ENCODE results near the gene ALKBH2. TPM values are rescaled to one million over a fixed set of nuclear protein-coding genes. Genes with fewer than 3 reads are reported as not detected.

Gene ALKBH2
- total RNA-seq, 1 experiment from 2014 or later: 30.6 TPM

DNA sequence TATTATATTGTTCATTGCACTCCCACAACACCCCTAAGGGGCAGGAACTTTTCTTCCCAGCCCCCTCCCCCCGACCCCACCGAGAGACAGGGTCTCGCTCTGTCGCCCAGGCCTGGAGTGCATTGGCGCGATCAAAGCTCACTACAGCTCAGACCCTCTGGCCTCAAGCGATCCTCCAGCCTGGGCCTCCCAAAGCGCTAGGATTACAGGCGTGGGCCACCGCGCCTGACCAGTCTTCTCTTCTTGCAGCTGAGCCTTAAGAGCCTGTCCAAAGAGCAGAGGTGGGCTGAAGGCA, 3.8 kb upstream of the ALKBH2 start:
- Histone ChIP-seq H3K4me3 (ENCODE audit: low read length) (peak overlapping the region; percentile 83), H3K4me2 (ENCODE audit: low read depth, low read length, poor library complexity, severe bottlenecking) (peak overlapping the region; percentile 94), H3K9me3 (ENCODE audit: low read length) (no peaks in the 10 kb centered on the region), H3K27me3 (ENCODE audit: low read length) (no peaks in the 10 kb centered on the region), H3K9me2 (replicated peaks; ENCODE audit: insufficient read depth, low read length) (no peaks in the 10 kb centered on the region), H3K79me2 (ENCODE audit: low read length) (peaks cover 37% of the 10 kb centered on the region), H3K4me1 (ENCODE audit: low read length) (peaks cover 33% of the 10 kb centered on the region), H3K9ac (ENCODE audit: low read length) (peak overlapping the region; percentile 82), H3K36me3 (ENCODE audit: insufficient read depth, low read length) (peaks cover 29% of the 10 kb centered on the region), H2AFZ (ENCODE audit: low read length) (no peak overlapping the region; the same call in 1 of the 2 replicates), H3K27ac (ENCODE audit: low read length) (no peak overlapping the region), H4K20me1 (ENCODE audit: insufficient read depth, low read depth, low read length) (no peaks in the 10 kb centered on the region)
- no peak for DNase-seq

DNA sequence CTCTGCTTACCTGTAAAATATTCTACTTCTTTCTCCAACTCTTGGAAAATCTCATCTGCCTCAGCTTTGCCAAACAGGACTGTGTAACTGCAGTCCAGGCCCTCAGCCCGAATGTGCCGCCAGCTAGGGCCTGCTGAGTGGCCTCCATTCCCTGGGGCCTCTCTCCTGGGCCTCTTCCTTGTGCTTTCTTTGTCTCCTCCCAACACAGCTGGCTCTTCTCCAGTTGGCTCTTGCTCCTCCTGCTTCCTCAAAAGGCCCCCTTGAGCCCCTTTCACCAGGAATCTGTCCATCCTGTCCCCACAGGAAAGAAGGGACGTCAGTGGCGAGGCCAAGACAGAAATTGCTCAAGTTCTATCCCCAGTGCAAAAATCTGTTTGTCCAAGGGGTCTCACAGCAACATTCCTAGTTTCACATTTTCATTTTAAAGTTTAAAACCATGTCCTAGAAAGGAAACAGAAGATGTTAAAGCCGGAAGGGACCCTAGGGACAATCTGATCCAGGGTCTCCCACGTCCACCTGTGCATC, 713 bp downstream of the ALKBH2 start:
- Histone ChIP-seq H2AFZ (ENCODE audit: low read length) (peak overlapping the region; percentile 77), H3K27ac (ENCODE audit: low read length) (peak overlapping the region; percentile 69), H3K4me1 (ENCODE audit: low read length) (peaks cover 36% of the 10 kb centered on the region), H3K9me2 (replicated peaks; ENCODE audit: insufficient read depth, low read length) (no peaks in the 10 kb centered on the region), H3K4me2 (ENCODE audit: low read depth, low read length, poor library complexity, severe bottlenecking) (peak overlapping the region; percentile 74), H3K9me3 (ENCODE audit: low read length) (no peaks in the 10 kb centered on the region), H3K79me2 (ENCODE audit: low read length) (peaks cover 36% of the 10 kb centered on the region), H3K9ac (ENCODE audit: low read length) (peak overlapping the region; percentile 82), H3K36me3 (ENCODE audit: insufficient read depth, low read length) (peaks cover 20% of the 10 kb centered on the region; the same call in 1 of the 2 replicates), H4K20me1 (ENCODE audit: insufficient read depth, low read depth, low read length) (no peaks in the 10 kb centered on the region), H3K4me3 (ENCODE audit: low read length) (peak overlapping the region; percentile 76), H3K27me3 (ENCODE audit: low read length) (no peaks in the 10 kb centered on the region)
- peak; percentile 44 for DNase-seq

- peaks cover 26% of the 10 kb centered on the region; the same call in 1 of the 2 replicates for H3K36me3 ChIP-seq (ENCODE audit: insufficient read depth, low read length)
- H3K9ac ChIP-seq (ENCODE audit: low read length): no peak overlapping the region
- no peak overlapping the region for H3K4me2 ChIP-seq (ENCODE audit: low read depth, low read length, poor library complexity, severe bottlenecking)
- no peak overlapping the region for H2AFZ ChIP-seq (ENCODE audit: low read length)
- H3K27ac ChIP-seq (ENCODE audit: low read length): no peak overlapping the region
- H3K27me3 ChIP-seq (ENCODE audit: low read length): no peaks in the 10 kb centered on the region
- H3K9me2 ChIP-seq (replicated peaks; ENCODE audit: insufficient read depth, low read length): no peaks in the 10 kb centered on the region
- DNase-seq: no peak
- peaks cover 30% of the 10 kb centered on the region for H3K4me1 ChIP-seq (ENCODE audit: low read length)
- H3K79me2 ChIP-seq (ENCODE audit: low read length): peaks cover 36% of the 10 kb centered on the region
- H3K4me3 ChIP-seq (ENCODE audit: low read length): no peak overlapping the region
- no peaks in the 10 kb centered on the region for H3K9me3 ChIP-seq (ENCODE audit: low read length)
- H4K20me1 ChIP-seq (ENCODE audit: insufficient read depth, low read depth, low read length): no peaks in the 10 kb centered on the region
Observed at GRCh38 chr12:109089683-109090082, 3.6 kb downstream of the ALKBH2 start.

- Histone ChIP-seq H3K4me3 (ENCODE audit: low read length) (no peak overlapping the region), H3K9me2 (replicated peaks; ENCODE audit: insufficient read depth, low read length) (no peaks in the 10 kb centered on the region), H3K79me2 (ENCODE audit: low read length) (peaks cover 36% of the 10 kb centered on the region), H3K36me3 (ENCODE audit: insufficient read depth, low read length) (peaks cover 26% of the 10 kb centered on the region; the same call in 1 of the 2 replicates), H3K4me1 (ENCODE audit: low read length) (peaks cover 34% of the 10 kb centered on the region), H3K9me3 (ENCODE audit: low read length) (no peaks in the 10 kb centered on the region), H2AFZ (ENCODE audit: low read length) (no peak overlapping the region), H3K27ac (ENCODE audit: low read length) (no peak overlapping the region), H3K4me2 (ENCODE audit: low read depth, low read length, poor library complexity, severe bottlenecking) (no peak overlapping the region), H3K9ac (ENCODE audit: low read length) (no peak overlapping the region), H3K27me3 (ENCODE audit: low read length) (no peaks in the 10 kb centered on the region), H4K20me1 (ENCODE audit: insufficient read depth, low read depth, low read length) (no peaks in the 10 kb centered on the region)
- DNase-seq: no peak
Observed at GRCh38 chr12:109088818-109089217, 4.5 kb downstream of the ALKBH2 start.

DNA sequence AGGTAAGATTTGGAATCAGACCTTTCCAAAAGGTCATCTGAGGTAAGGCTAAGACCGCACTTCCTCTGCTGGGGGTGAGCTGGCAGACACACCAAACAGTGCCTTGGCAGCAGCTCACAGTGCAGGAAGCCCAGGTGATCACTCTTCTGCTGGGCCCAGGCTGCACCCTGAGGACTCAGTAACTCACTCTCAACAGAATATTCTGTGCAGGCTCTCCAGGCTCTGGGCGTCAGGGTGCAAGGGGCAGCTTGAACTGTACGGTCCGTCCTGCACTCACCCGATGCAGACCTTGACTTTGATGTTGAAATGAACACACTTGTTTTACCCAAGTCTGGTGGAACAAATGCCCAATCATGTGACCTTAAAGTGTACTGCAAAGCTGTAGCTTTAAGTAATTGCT, 6.0 kb downstream of the ALKBH2 start:
- Histone ChIP-seq H3K4me1 (ENCODE audit: low read length) (peaks cover 20% of the 10 kb centered on the region), H3K79me2 (ENCODE audit: low read length) (peaks cover 26% of the 10 kb centered on the region), H3K9ac (ENCODE audit: low read length) (no peak overlapping the region), H4K20me1 (ENCODE audit: insufficient read depth, low read depth, low read length) (no peaks in the 10 kb centered on the region), H3K4me2 (ENCODE audit: low read depth, low read length, poor library complexity, severe bottlenecking) (no peak overlapping the region), H3K27me3 (ENCODE audit: low read length) (no peaks in the 10 kb centered on the region), H3K27ac (ENCODE audit: low read length) (no peak overlapping the region), H2AFZ (ENCODE audit: low read length) (no peak overlapping the region), H3K36me3 (ENCODE audit: insufficient read depth, low read length) (peaks cover 26% of the 10 kb centered on the region; the same call in 1 of the 2 replicates), H3K9me2 (replicated peaks; ENCODE audit: insufficient read depth, low read length) (no peaks in the 10 kb centered on the region), H3K9me3 (ENCODE audit: low read length) (no peaks in the 10 kb centered on the region), H3K4me3 (ENCODE audit: low read length) (no peak overlapping the region)
- no peak for DNase-seq

DNA sequence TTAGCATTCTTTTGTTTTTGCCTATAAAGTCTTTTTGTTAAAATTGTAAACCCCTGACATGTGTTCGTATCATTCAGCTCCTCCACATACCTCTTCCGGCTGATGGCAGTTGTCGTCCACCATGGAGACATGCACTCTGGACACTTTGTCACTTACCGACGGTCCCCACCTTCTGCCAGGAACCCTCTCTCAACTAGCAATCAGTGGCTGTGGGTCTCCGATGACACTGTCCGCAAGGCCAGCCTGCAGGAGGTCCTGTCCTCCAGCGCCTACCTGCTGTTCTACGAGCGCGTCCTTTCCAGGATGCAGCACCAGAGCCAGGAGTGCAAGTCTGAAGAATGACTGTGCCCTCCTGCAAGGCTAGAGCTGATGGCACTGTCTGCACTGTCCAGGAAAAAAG, 7.7 kb downstream of the ALKBH2 start:
- H3K27ac ChIP-seq (ENCODE audit: low read length): no peak overlapping the region
- H3K4me2 ChIP-seq (ENCODE audit: low read depth, low read length, poor library complexity, severe bottlenecking): no peak overlapping the region

DNA sequence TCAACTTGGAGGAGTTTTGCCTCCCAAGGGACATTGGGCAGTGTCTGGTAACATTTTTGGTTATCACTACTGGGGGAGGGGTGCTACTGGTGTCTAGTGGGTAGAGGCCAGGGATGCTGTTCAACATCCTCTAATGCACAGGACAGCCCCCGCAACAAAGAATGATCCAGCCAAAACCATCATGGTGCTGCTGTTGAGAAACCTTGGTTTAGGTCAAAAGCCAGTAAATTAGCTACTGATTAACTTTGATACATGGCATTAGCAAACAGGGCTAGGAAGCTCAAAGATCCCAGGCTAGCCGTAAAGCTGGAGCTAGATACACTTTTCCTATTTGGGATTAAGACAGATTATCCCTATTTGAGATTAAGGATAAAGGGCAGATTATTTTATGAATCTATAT, 8.8 kb downstream of the ALKBH2 start:
- Histone ChIP-seq H3K9me2 (replicated peaks; ENCODE audit: insufficient read depth, low read length) (no peaks in the 10 kb centered on the region), H3K36me3 (ENCODE audit: insufficient read depth, low read length) (peaks cover 18% of the 10 kb centered on the region; the same call in 1 of the 2 replicates)
- DNase-seq: no peak

More for the DNA sequence above, 7.7 kb downstream of the ALKBH2 start:
- no peaks in the 10 kb centered on the region for H3K27me3 ChIP-seq (ENCODE audit: low read length)
- H3K36me3 ChIP-seq (ENCODE audit: insufficient read depth, low read length): peaks cover 26% of the 10 kb centered on the region; the same call in 1 of the 2 replicates
- no peak overlapping the region for H3K9ac ChIP-seq (ENCODE audit: low read length)
- no peaks in the 10 kb centered on the region for H3K9me2 ChIP-seq (replicated peaks; ENCODE audit: insufficient read depth, low read length)
- no peaks in the 10 kb centered on the region for H4K20me1 ChIP-seq (ENCODE audit: insufficient read depth, low read depth, low read length)
- no peak overlapping the region for H2AFZ ChIP-seq (ENCODE audit: low read length)
- H3K4me1 ChIP-seq (ENCODE audit: low read length): peaks cover 5% of the 10 kb centered on the region; the same call in 1 of the 2 replicates
- peaks cover 10% of the 10 kb centered on the region for H3K79me2 ChIP-seq (ENCODE audit: low read length)
- H3K4me3 ChIP-seq (ENCODE audit: low read length): no peak overlapping the region
- no peak for DNase-seq
- H3K9me3 ChIP-seq (ENCODE audit: low read length): no peaks in the 10 kb centered on the region

DNA sequence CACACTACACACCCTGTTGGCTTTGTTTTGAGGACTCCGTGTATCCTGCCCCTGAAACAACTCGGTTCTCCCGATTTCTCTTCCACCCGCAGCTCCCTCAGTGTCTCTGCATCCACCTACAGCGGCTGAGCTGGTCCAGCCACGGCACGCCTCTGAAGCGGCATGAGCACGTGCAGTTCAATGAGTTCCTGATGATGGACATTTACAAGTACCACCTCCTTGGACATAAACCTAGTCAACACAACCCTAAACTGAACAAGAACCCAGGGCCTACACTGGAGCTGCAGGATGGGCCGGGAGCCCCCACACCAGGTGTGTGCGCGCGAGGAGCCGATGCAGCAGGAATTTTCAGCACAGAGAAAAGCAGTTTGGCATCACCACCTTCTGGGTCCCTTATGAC, 10.5 kb downstream of the ALKBH2 start:
- H3K27me3 ChIP-seq (ENCODE audit: low read length): no peaks in the 10 kb centered on the region
- no peaks in the 10 kb centered on the region for H4K20me1 ChIP-seq (ENCODE audit: insufficient read depth, low read depth, low read length)
- no peak for DNase-seq
- H3K4me3 ChIP-seq (ENCODE audit: low read length): no peak overlapping the region
- no peak overlapping the region for H2AFZ ChIP-seq (ENCODE audit: low read length)
- no peaks in the 10 kb centered on the region for H3K9me3 ChIP-seq (ENCODE audit: low read length)
- no peak overlapping the region for H3K27ac ChIP-seq (ENCODE audit: low read length)
- H3K9ac ChIP-seq (ENCODE audit: low read length): no peak overlapping the region
- H3K79me2 ChIP-seq (ENCODE audit: low read length): no peaks in the 10 kb centered on the region
- no peak overlapping the region for H3K4me2 ChIP-seq (ENCODE audit: low read depth, low read length, poor library complexity, severe bottlenecking)
- H3K36me3 ChIP-seq (ENCODE audit: insufficient read depth, low read length): peaks cover 8% of the 10 kb centered on the region; the same call in 1 of the 2 replicates
- no peaks in the 10 kb centered on the region for H3K9me2 ChIP-seq (replicated peaks; ENCODE audit: insufficient read depth, low read length)
- H3K4me1 ChIP-seq (ENCODE audit: low read length): peaks cover 4% of the 10 kb centered on the region; the same call in 1 of the 2 replicates

More for the DNA sequence above, 8.8 kb downstream of the ALKBH2 start:
- no peak overlapping the region for H3K27ac ChIP-seq (ENCODE audit: low read length)
- no peak overlapping the region for H3K4me3 ChIP-seq (ENCODE audit: low read length)
- H3K4me2 ChIP-seq (ENCODE audit: low read depth, low read length, poor library complexity, severe bottlenecking): no peak overlapping the region
- no peak overlapping the region for H3K9ac ChIP-seq (ENCODE audit: low read length)
- no peaks in the 10 kb centered on the region for H3K9me3 ChIP-seq (ENCODE audit: low read length)
- H3K4me1 ChIP-seq (ENCODE audit: low read length): peaks cover 4% of the 10 kb centered on the region; the same call in 1 of the 2 replicates
- H4K20me1 ChIP-seq (ENCODE audit: insufficient read depth, low read depth, low read length): no peaks in the 10 kb centered on the region
- no peaks in the 10 kb centered on the region for H3K79me2 ChIP-seq (ENCODE audit: low read length)
- H2AFZ ChIP-seq (ENCODE audit: low read length): no peak overlapping the region
- no peaks in the 10 kb centered on the region for H3K27me3 ChIP-seq (ENCODE audit: low read length)
